ENCODE data around the gene POU6F2. TPM values are rescaled to one million over a fixed set of nuclear protein-coding genes. Genes with fewer than 3 reads are reported as not detected.
"Not testable (repeated sequence)": the region's sequence is repeated elsewhere in the genome, so short reads cannot be mapped to it uniquely, and the experiment has no call there.

The POU6F2 gene
- total RNA-seq, 2 donors from 2014 or later, result 0.16 to 0.22 TPM

- Mint-ChIP-seq H3K27ac (no peak overlapping the region), H3K9me3 (no peaks in the 10 kb centered on the region), H3K27me3 (peaks cover 5% of the 10 kb centered on the region), H3K4me1 (no peaks in the 10 kb centered on the region), H3K36me3 (ENCODE audit: low read depth) (no peaks in the 10 kb centered on the region), H3K4me3 (no peak overlapping the region)
- no peak for ATAC-seq (replicated peaks)
Observed at GRCh38 chr7:39304668-39305405, 327.1 kb downstream of the POU6F2 start.

GRCh38 chr7:39306016-39306570 lies 328.4 kb downstream of the POU6F2 start:
- H3K9me3 Mint-ChIP-seq, result no peaks in the 10 kb centered on the region

GRCh38 chr7:39310699-39311098 lies 333.0 kb downstream of the POU6F2 start:
- Mint-ChIP-seq H3K4me3 (no peak overlapping the region), H3K36me3 (ENCODE audit: low read depth) (no peaks in the 10 kb centered on the region), H3K27ac (no peak overlapping the region), H3K4me1 (no peaks in the 10 kb centered on the region), H3K27me3 (peaks cover 7% of the 10 kb centered on the region), H3K9me3 (no peaks in the 10 kb centered on the region)
- no peak for ATAC-seq (replicated peaks)

More at GRCh38 chr7:39306016-39306570, 328.4 kb downstream of the POU6F2 start:
- peaks cover 5% of the 10 kb centered on the region for H3K27me3 Mint-ChIP-seq
- H3K4me3 Mint-ChIP-seq, result no peak overlapping the region
- no peak for ATAC-seq (replicated peaks)
- no peaks in the 10 kb centered on the region for H3K4me1 Mint-ChIP-seq
- no peak overlapping the region for H3K27ac Mint-ChIP-seq
- no peaks in the 10 kb centered on the region for H3K36me3 Mint-ChIP-seq (ENCODE audit: low read depth)

- ATAC-seq (replicated peaks), result no peak
- H3K27ac Mint-ChIP-seq, result no peak overlapping the region
- no peak overlapping the region for H3K4me3 Mint-ChIP-seq
Observed at GRCh38 chr7:39312254-39312989, 334.7 kb downstream of the POU6F2 start.

GRCh38 chr7:39313376-39313775 lies 335.7 kb downstream of the POU6F2 start:
- H3K27me3 Mint-ChIP-seq, result peaks cover 4% of the 10 kb centered on the region
- no peak overlapping the region for H3K4me3 Mint-ChIP-seq

More at GRCh38 chr7:39312254-39312989, 334.7 kb downstream of the POU6F2 start:
- Mint-ChIP-seq H3K9me3 (no peaks in the 10 kb centered on the region), H3K27me3 (peaks cover 4% of the 10 kb centered on the region), H3K4me1 (no peaks in the 10 kb centered on the region), H3K36me3 (ENCODE audit: low read depth) (no peaks in the 10 kb centered on the region)

GRCh38 chr7:39313974-39314373 lies 336.3 kb downstream of the POU6F2 start:
- Mint-ChIP-seq H3K27ac (no peak overlapping the region), H3K4me1 (no peaks in the 10 kb centered on the region), H3K9me3 (no peaks in the 10 kb centered on the region), H3K36me3 (ENCODE audit: low read depth) (no peaks in the 10 kb centered on the region), H3K4me3 (no peak overlapping the region), H3K27me3 (peaks cover 4% of the 10 kb centered on the region)
- no peak for ATAC-seq (replicated peaks)

More at GRCh38 chr7:39313376-39313775, 335.7 kb downstream of the POU6F2 start:
- ATAC-seq (replicated peaks), result no peak
- Mint-ChIP-seq H3K36me3 (ENCODE audit: low read depth) (no peaks in the 10 kb centered on the region), H3K4me1 (no peaks in the 10 kb centered on the region), H3K9me3 (no peaks in the 10 kb centered on the region), H3K27ac (no peak overlapping the region)

GRCh38 chr7:39317107-39317506 lies 339.4 kb downstream of the POU6F2 start:
- Mint-ChIP-seq H3K27ac (no peak overlapping the region), H3K4me1 (no peaks in the 10 kb centered on the region), H3K36me3 (ENCODE audit: low read depth) (no peaks in the 10 kb centered on the region), H3K27me3 (peaks cover 7% of the 10 kb centered on the region), H3K4me3 (no peak overlapping the region), H3K9me3 (no peaks in the 10 kb centered on the region)
- no peak for ATAC-seq (replicated peaks)

GRCh38 chr7:39317896-39318295 lies 340.2 kb downstream of the POU6F2 start:
- Mint-ChIP-seq H3K27me3 (peaks cover 6% of the 10 kb centered on the region), H3K4me1 (no peaks in the 10 kb centered on the region), H3K9me3 (no peaks in the 10 kb centered on the region), H3K27ac (no peak overlapping the region), H3K4me3 (no peak overlapping the region), H3K36me3 (ENCODE audit: low read depth) (no peaks in the 10 kb centered on the region)
- no peak for ATAC-seq (replicated peaks)

GRCh38 chr7:39321245-39321644 lies 343.5 kb downstream of the POU6F2 start:
- ATAC-seq (replicated peaks), result no peak
- Mint-ChIP-seq H3K27me3 (peaks cover 4% of the 10 kb centered on the region), H3K9me3 (no peaks in the 10 kb centered on the region), H3K27ac (no peak overlapping the region), H3K4me3 (no peak overlapping the region), H3K36me3 (ENCODE audit: low read depth) (no peaks in the 10 kb centered on the region), H3K4me1 (no peaks in the 10 kb centered on the region)

- H3K36me3 Mint-ChIP-seq (ENCODE audit: low read depth), result no peaks in the 10 kb centered on the region
- peaks cover 6% of the 10 kb centered on the region for H3K27me3 Mint-ChIP-seq
- H3K4me1 Mint-ChIP-seq, result no peaks in the 10 kb centered on the region
- no peak overlapping the region for H3K4me3 Mint-ChIP-seq
- H3K9me3 Mint-ChIP-seq, result no peaks in the 10 kb centered on the region
- H3K27ac Mint-ChIP-seq, result no peak overlapping the region
- no peak for ATAC-seq (replicated peaks)
Observed at GRCh38 chr7:39321909-39322498, 344.3 kb downstream of the POU6F2 start.

- Mint-ChIP-seq H3K9me3 (no peaks in the 10 kb centered on the region), H3K4me1 (no peaks in the 10 kb centered on the region), H3K4me3 (no peak overlapping the region), H3K27ac (no peak overlapping the region), H3K27me3 (peaks cover 6% of the 10 kb centered on the region), H3K36me3 (ENCODE audit: low read depth) (no peaks in the 10 kb centered on the region)
- ATAC-seq (replicated peaks), result no peak
Observed at GRCh38 chr7:39324139-39324760, 346.5 kb downstream of the POU6F2 start.

GRCh38 chr7:39331607-39332006 lies 353.9 kb downstream of the POU6F2 start:
- H3K27ac Mint-ChIP-seq; H3K9me3 Mint-ChIP-seq; ATAC-seq (replicated peaks); H3K36me3 Mint-ChIP-seq (ENCODE audit: low read depth); H3K4me1 Mint-ChIP-seq; H3K4me3 Mint-ChIP-seq: not testable (repeated sequence)
- H3K27me3 Mint-ChIP-seq, result peaks cover 14% of the 10 kb centered on the region

- no peak for ATAC-seq (replicated peaks)
- H3K36me3 Mint-ChIP-seq (ENCODE audit: low read depth), result no peaks in the 10 kb centered on the region
- no peak overlapping the region for H3K4me3 Mint-ChIP-seq
- H3K9me3 Mint-ChIP-seq, result no peaks in the 10 kb centered on the region
- H3K27ac Mint-ChIP-seq, result no peak overlapping the region
- no peaks in the 10 kb centered on the region for H3K4me1 Mint-ChIP-seq
- peaks cover 14% of the 10 kb centered on the region for H3K27me3 Mint-ChIP-seq
Observed at GRCh38 chr7:39332142-39332541, 354.4 kb downstream of the POU6F2 start.

- ATAC-seq (replicated peaks), result no peak
- Mint-ChIP-seq H3K4me1 (no peaks in the 10 kb centered on the region), H3K27me3 (peaks cover 20% of the 10 kb centered on the region), H3K27ac (no peak overlapping the region), H3K9me3 (no peaks in the 10 kb centered on the region), H3K4me3 (no peak overlapping the region), H3K36me3 (ENCODE audit: low read depth) (no peaks in the 10 kb centered on the region)
Observed at GRCh38 chr7:39333701-39334100, 356.0 kb downstream of the POU6F2 start.
